ENCODE data around the gene DEPDC5. TPM values are rescaled to one million over a fixed set of nuclear protein-coding genes. Genes with fewer than 3 reads are reported as not detected.

Gene DEPDC5
- total RNA-seq, 1 donor from 2014 or later = 14.8 TPM

DNA sequence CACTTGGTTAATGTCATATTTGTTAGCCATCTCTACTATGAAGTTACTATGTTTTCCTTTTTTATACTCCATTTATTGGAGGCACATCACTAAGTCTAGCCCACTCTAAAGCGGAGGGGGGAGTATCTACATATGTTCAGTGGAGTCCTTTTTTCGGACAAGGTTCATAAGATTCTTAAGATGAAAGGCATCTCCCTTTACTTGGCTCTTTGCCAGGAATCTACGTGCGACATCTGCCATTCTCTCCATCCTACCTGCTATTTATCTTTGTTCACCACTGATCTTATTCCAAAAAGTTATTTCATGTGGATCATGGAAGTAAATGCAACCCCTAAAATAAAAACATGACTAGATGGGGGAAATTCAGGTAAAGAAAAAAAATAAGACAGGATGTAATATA, 113.1 kb downstream of the DEPDC5 start:
- Mint-ChIP-seq H3K4me3 (ENCODE audit: unreplicated experiment) (no peak overlapping the region), H3K36me3 (ENCODE audit: low read depth) (peaks cover 9% of the 10 kb centered on the region), H3K9me3 (ENCODE audit: low read depth) (no peaks in the 10 kb centered on the region), H3K27me3 (ENCODE audit: low read depth) (no peaks in the 10 kb centered on the region), H3K4me1 (ENCODE audit: low read depth) (no peaks in the 10 kb centered on the region), H3K27ac (ENCODE audit: unreplicated experiment) (no peak overlapping the region)
- no peak for DNase-seq (ENCODE audit: low spot score)
- TF ChIP-seq, protein P1, sequence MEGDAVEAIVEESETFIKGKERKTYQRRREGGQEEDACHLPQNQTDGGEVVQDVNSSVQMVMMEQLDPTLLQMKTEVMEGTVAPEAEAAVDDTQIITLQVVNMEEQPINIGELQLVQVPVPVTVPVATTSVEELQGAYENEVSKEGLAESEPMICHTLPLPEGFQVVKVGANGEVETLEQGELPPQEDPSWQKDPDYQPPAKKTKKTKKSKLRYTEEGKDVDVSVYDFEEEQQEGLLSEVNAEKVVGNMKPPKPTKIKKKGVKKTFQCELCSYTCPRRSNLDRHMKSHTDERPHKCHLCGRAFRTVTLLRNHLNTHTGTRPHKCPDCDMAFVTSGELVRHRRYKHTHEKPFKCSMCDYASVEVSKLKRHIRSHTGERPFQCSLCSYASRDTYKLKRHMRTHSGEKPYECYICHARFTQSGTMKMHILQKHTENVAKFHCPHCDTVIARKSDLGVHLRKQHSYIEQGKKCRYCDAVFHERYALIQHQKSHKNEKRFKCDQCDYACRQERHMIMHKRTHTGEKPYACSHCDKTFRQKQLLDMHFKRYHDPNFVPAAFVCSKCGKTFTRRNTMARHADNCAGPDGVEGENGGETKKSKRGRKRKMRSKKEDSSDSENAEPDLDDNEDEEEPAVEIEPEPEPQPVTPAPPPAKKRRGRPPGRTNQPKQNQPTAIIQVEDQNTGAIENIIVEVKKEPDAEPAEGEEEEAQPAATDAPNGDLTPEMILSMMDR (IDR thresholded peaks at IDR 0.05) = no peak

DNA sequence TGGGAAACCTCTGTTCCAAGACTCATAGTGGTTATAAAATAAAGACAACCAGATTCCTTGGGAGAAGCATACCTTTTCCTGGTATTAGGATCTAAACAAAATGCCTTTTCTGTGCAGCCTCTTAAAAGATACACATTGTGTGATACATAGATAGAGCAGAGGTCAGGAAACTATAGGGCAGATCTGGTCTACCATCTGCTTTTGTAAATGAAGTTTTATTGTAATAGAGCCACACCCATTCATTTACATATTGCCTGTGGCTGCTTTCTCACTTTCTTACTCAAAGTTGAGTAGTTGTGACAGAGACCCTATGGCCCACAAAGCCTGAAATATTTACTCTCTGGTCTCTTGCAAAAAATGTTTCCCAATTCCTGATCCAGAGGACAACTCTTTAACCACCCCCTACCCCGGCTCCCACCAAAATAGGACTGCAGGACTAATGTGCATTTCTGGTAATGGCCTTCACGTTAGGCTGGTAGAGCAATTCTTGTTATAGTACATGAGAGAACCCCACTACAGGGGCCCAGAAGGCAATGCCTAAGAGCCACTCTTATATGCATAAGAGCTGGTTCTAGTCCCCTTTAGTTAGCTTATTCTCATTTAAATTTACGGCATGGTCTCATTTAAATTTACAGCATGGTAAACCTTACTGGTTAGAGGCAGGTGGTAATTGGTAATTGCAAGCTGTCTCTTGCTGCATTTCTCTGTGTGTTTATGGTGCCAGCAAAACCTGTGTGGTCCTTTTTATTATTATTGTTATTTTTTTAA, 113.8 kb downstream of the DEPDC5 start:
- Mint-ChIP-seq H3K27ac (ENCODE audit: unreplicated experiment) (no peak overlapping the region), H3K36me3 (ENCODE audit: low read depth) (peaks cover 10% of the 10 kb centered on the region), H3K4me1 (ENCODE audit: low read depth) (no peaks in the 10 kb centered on the region), H3K9me3 (ENCODE audit: low read depth) (no peaks in the 10 kb centered on the region), H3K4me3 (ENCODE audit: unreplicated experiment) (no peak overlapping the region), H3K27me3 (ENCODE audit: low read depth) (no peaks in the 10 kb centered on the region)
- TF ChIP-seq, protein P1 (IDR thresholded peaks at IDR 0.05) = no peak
- DNase-seq (ENCODE audit: low spot score) = no peak

DNA sequence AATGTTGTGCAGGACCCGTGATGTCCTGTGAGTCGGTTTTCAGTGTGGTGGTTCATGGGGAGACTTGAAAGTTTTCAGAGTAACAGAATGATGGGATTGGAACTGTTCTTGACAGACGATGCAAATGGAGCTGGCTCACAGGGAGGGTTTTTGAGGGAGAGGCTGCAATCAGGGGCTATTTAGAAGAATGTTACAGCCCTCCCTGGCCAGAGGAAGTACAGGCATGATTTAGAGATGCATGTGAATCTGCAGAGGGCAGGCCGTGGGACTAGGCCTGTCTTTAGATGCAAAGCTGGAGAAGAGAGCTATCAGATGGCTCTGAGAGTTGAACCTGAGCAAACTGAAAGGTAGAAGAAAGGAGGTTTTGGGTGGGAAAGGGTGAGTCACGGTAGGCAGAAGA, 115.9 kb downstream of the DEPDC5 start:
- Mint-ChIP-seq H3K4me1 (ENCODE audit: low read depth) (no peaks in the 10 kb centered on the region), H3K9me3 (ENCODE audit: low read depth) (no peaks in the 10 kb centered on the region), H3K36me3 (ENCODE audit: low read depth) (peaks cover 20% of the 10 kb centered on the region), H3K27me3 (ENCODE audit: low read depth) (no peaks in the 10 kb centered on the region), H3K4me3 (ENCODE audit: unreplicated experiment) (no peak overlapping the region), H3K27ac (ENCODE audit: unreplicated experiment) (no peak overlapping the region)
- TF ChIP-seq, protein P1 (IDR thresholded peaks at IDR 0.05) = no peak
- DNase-seq (ENCODE audit: low spot score) = no peak

DNA sequence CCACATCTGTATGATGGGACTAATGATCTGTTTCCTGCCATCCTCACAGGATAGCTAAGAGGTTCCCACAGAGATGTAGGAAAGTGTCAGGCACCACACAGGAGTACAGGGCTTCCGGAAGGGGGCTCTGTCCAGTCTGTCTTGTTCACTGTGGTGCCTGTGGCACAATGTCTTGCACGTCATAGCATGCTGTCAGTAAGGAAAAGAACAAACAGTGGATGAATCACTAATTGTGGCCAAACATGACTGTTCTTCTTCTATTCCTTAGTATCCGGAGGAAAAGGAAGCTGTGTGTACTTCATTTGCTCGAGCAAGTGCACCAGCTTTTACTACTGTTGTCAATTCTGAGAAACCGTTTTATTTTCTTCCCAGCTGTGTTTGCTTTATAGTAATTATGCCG, 117.1 kb downstream of the DEPDC5 start:
- H3K4me3 Mint-ChIP-seq (ENCODE audit: unreplicated experiment) = no peak overlapping the region
- no peaks in the 10 kb centered on the region for H3K9me3 Mint-ChIP-seq (ENCODE audit: low read depth)
- TF ChIP-seq, protein P1 (IDR thresholded peaks at IDR 0.05) = no peak
- H3K4me1 Mint-ChIP-seq (ENCODE audit: low read depth) = no peaks in the 10 kb centered on the region
- H3K27me3 Mint-ChIP-seq (ENCODE audit: low read depth) = no peaks in the 10 kb centered on the region
- peaks cover 22% of the 10 kb centered on the region for H3K36me3 Mint-ChIP-seq (ENCODE audit: low read depth)
- H3K27ac Mint-ChIP-seq (ENCODE audit: unreplicated experiment) = no peak overlapping the region
- DNase-seq (ENCODE audit: low spot score) = no peak

DNA sequence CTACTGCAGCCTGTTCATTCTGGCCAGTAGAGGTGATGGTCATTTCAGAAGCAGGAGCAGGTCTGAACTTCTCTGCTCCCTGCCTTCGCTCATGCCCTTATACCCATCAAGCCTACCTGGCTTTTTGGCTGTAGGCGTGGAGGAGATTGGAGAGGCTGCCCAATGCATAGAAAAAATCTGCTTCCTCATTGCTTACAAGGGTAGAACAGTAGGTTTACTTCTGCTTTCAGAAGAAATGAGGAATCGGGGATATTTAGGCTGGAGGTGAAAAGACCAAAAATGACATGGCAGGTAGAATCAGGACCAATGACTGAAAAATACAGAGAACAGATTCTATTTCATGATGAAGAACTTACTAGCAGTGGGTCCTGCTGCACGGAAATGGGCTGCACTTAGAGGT, 117.7 kb downstream of the DEPDC5 start:
- TF ChIP-seq, protein P1 (IDR thresholded peaks at IDR 0.05) = no peak
- no peak overlapping the region for H3K27ac Mint-ChIP-seq (ENCODE audit: unreplicated experiment)
- DNase-seq (ENCODE audit: low spot score) = no peak
- H3K4me1 Mint-ChIP-seq (ENCODE audit: low read depth) = no peaks in the 10 kb centered on the region
- no peak overlapping the region for H3K4me3 Mint-ChIP-seq (ENCODE audit: unreplicated experiment)
- H3K36me3 Mint-ChIP-seq (ENCODE audit: low read depth) = peaks cover 23% of the 10 kb centered on the region
- H3K9me3 Mint-ChIP-seq (ENCODE audit: low read depth) = no peaks in the 10 kb centered on the region
- no peaks in the 10 kb centered on the region for H3K27me3 Mint-ChIP-seq (ENCODE audit: low read depth)

Measured in chondrocyte (in vitro differentiated cells).